Measurements from ENCODE around the gene PTOV1.

Gene PTOV1

DNA sequence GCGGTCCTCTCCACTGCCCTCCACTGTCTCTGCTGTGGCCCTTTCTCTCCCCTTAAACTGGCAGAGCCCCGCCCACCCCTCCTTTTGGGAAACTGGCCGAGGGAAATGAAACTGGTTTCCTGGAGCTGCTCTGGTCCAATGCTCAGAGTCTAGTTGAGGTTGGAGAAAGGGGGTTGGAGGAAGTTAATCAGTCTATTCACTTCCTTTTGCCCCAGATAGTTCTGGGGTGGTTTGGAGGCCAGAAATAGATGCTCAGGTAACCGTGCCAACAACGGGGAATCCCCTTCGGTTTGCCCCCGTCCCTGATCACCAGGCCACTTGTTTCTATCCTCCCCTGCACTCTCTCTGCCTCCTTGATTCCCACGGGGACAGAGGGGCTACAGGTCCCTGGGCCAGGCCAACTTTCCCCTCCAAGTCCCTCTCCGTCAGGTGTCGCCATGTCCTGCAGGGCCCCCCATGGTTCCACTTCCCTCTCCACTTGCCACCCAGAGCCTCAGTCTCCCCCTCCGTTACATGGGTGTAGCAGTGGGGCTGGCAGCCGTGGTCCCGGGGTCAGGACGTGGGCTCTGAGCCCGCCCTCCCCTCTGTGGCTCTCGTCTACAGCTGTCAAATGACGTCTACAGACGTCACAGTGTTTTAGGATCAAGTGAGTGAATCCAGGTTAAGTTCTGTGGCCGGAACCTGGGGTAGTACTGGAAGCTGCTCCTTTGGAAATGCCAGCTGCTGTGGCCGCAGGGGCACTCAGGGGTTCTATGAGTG, 46.1 kb downstream of the PTOV1 start, which contains the start of gene IL4I1:
Gene IL4I1 (minus strand): TSS at position 25 of the 759 bp plus-strand sequence. CDS start 727 bp downstream, outside the sequence.
- Histone ChIP-seq H3K4me2 (ENCODE audit: low read depth, low read length) (peak within 1 kb of the TSS; percentile 74), H3K27ac (ENCODE audit: low read length) (peak within 1 kb of the TSS; percentile 95), H3K9me3 (replicated peaks; ENCODE audit: insufficient read depth, low read length) (no peaks in the 10 kb centered on the region), H3K4me1 (ENCODE audit: low read length) (peaks cover 14% of the 10 kb centered on the region), H3K9ac (ENCODE audit: low read length) (peak within 1 kb of the TSS; percentile 74), H3F3A (ENCODE audit: insufficient read depth, low read length) (peaks cover 16% of the 10 kb centered on the region), H4K20me1 (ENCODE audit: insufficient read depth, low read length) (no peaks in the 10 kb centered on the region), H3K27me3 (replicated peaks; ENCODE audit: insufficient read depth, low read length) (no peaks in the 10 kb centered on the region), H3K79me2 (ENCODE audit: low read length) (no peaks in the 10 kb centered on the region), H3K36me3 (replicated peaks; ENCODE audit: insufficient read depth, low read length) (no peaks in the 10 kb centered on the region), H2AFZ (ENCODE audit: low read length) (peak within 1 kb of the TSS; percentile 61), H3K4me3 (ENCODE audit: low read length) (peak within 1 kb of the TSS; percentile 53), H3K9me2 (replicated peaks; ENCODE audit: insufficient read depth, low read length) (no peaks in the 10 kb centered on the region)
- TF ChIP-seq EZH2phosphoT487 (IDR thresholded peaks at IDR 0.05; ENCODE audit: low read length) (no peak), EZH2 (optimal IDR thresholded peaks at IDR 0.05; ENCODE audit: low read depth, low read length) (no peak)
- TF ChIP-seq, protein P1, sequence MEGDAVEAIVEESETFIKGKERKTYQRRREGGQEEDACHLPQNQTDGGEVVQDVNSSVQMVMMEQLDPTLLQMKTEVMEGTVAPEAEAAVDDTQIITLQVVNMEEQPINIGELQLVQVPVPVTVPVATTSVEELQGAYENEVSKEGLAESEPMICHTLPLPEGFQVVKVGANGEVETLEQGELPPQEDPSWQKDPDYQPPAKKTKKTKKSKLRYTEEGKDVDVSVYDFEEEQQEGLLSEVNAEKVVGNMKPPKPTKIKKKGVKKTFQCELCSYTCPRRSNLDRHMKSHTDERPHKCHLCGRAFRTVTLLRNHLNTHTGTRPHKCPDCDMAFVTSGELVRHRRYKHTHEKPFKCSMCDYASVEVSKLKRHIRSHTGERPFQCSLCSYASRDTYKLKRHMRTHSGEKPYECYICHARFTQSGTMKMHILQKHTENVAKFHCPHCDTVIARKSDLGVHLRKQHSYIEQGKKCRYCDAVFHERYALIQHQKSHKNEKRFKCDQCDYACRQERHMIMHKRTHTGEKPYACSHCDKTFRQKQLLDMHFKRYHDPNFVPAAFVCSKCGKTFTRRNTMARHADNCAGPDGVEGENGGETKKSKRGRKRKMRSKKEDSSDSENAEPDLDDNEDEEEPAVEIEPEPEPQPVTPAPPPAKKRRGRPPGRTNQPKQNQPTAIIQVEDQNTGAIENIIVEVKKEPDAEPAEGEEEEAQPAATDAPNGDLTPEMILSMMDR (IDR thresholded peaks at IDR 0.05; ENCODE audit: low read length), result no peak
- peak; percentile 75 for DNase-seq

DNA sequence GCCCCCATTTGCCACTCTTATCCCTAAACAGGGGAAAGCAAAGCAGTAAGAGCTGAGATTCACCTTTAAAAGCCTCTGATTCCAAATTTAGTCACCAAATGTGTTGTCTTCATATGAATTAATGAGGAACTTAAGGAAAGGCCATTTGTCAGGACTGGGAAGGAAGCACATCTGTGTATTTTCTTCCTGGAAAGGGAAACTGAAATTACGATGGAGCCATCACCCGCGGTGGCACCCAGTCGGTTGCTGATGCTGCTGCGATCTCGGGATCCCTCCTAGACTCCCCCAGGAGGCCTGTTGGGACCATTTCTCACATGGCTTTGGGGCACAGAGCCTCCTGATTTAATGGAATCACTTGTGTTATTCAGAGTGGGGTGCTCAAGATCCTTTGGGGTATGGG, 53.2 kb downstream of the PTOV1 start:
- Histone ChIP-seq H3K4me2 (ENCODE audit: low read depth, low read length) (no peak overlapping the region), H3K9me2 (replicated peaks; ENCODE audit: insufficient read depth, low read length) (no peaks in the 10 kb centered on the region), H3K27me3 (replicated peaks; ENCODE audit: insufficient read depth, low read length) (no peaks in the 10 kb centered on the region), H3F3A (ENCODE audit: insufficient read depth, low read length) (peaks cover 6% of the 10 kb centered on the region; the same call in 1 of the 2 replicates), H3K4me3 (ENCODE audit: low read length) (no peak overlapping the region), H3K9ac (ENCODE audit: low read length) (no peak overlapping the region), H3K27ac (ENCODE audit: low read length) (no peak overlapping the region), H3K4me1 (ENCODE audit: low read length) (no peaks in the 10 kb centered on the region), H3K79me2 (ENCODE audit: low read length) (peaks cover 16% of the 10 kb centered on the region), H3K9me3 (replicated peaks; ENCODE audit: insufficient read depth, low read length) (no peaks in the 10 kb centered on the region), H4K20me1 (ENCODE audit: insufficient read depth, low read length) (peaks cover 6% of the 10 kb centered on the region; the same call in 1 of the 2 replicates), H3K36me3 (replicated peaks; ENCODE audit: insufficient read depth, low read length) (peaks cover 12% of the 10 kb centered on the region; the same call in 1 of the 2 replicates), H2AFZ (ENCODE audit: low read length) (no peak overlapping the region)
- no peak for TF ChIP-seq EZH2 (optimal IDR thresholded peaks at IDR 0.05; ENCODE audit: low read depth, low read length)
- no peak for TF ChIP-seq EZH2phosphoT487 (IDR thresholded peaks at IDR 0.05; ENCODE audit: low read length)
- TF ChIP-seq, protein P1 (IDR thresholded peaks at IDR 0.05; ENCODE audit: low read length), result no peak
- DNase-seq, result no peak

DNA sequence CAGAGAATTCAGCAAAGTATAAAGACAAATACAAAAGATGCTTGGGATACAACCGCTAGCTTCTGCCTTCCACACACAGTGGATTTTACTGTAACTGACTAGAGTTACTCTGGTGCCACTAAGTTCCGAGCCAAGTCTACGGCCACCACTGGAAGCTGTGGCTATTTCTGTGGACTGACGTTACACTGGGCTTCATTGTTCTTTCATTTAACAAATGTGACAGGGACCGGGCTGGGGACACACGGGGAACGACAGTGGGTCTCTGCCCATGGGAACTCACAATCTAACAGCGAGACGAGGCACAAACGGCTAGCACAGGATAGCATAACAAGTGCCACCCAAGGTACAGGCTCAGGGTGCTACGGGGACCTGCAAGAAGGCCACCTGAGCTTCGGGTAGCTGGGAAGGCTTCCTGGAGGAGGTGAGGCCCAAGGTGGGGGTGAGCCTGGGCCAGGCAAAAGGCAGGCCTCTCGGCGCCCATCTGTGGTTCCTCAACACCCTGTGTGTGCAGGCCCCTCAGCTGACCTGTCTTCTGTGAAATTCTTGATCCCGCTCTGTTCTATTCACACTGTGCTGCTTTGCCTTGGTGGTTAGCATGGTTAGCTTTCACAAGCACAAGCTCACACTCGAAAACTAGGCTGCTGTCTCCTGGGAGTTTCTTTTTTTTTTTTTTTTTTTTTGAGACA, 56.1 kb downstream of the PTOV1 start:
- Histone ChIP-seq H3K27me3 (replicated peaks; ENCODE audit: insufficient read depth, low read length) (no peaks in the 10 kb centered on the region), H3K4me2 (ENCODE audit: low read depth, low read length) (no peak overlapping the region), H3K79me2 (ENCODE audit: low read length) (peaks cover 40% of the 10 kb centered on the region), H3K9me3 (replicated peaks; ENCODE audit: insufficient read depth, low read length) (no peaks in the 10 kb centered on the region), H4K20me1 (ENCODE audit: insufficient read depth, low read length) (peaks cover 6% of the 10 kb centered on the region; the same call in 1 of the 2 replicates), H3K4me1 (ENCODE audit: low read length) (no peaks in the 10 kb centered on the region), H3F3A (ENCODE audit: insufficient read depth, low read length) (peaks cover 6% of the 10 kb centered on the region; the same call in 1 of the 2 replicates), H3K36me3 (replicated peaks; ENCODE audit: insufficient read depth, low read length) (peaks cover 12% of the 10 kb centered on the region; the same call in 1 of the 2 replicates), H3K27ac (ENCODE audit: low read length) (no peak overlapping the region), H3K4me3 (ENCODE audit: low read length) (no peak overlapping the region), H3K9ac (ENCODE audit: low read length) (no peak overlapping the region), H2AFZ (ENCODE audit: low read length) (no peak overlapping the region), H3K9me2 (replicated peaks; ENCODE audit: insufficient read depth, low read length) (no peaks in the 10 kb centered on the region)
- no peak for DNase-seq
- no peak for TF ChIP-seq EZH2 (optimal IDR thresholded peaks at IDR 0.05; ENCODE audit: low read depth, low read length)
- no peak for TF ChIP-seq EZH2phosphoT487 (IDR thresholded peaks at IDR 0.05; ENCODE audit: low read length)
- TF ChIP-seq, protein P1 (IDR thresholded peaks at IDR 0.05; ENCODE audit: low read length), result no peak

Data from MM.1S (cell line).